ENCODE results near the gene YPEL2. TPM values are rescaled to one million over a fixed set of nuclear protein-coding genes. Genes with fewer than 3 reads are reported as not detected.

Gene YPEL2
- total RNA-seq, 1 experiment from 2014 or later = 0.98 TPM

DNA sequence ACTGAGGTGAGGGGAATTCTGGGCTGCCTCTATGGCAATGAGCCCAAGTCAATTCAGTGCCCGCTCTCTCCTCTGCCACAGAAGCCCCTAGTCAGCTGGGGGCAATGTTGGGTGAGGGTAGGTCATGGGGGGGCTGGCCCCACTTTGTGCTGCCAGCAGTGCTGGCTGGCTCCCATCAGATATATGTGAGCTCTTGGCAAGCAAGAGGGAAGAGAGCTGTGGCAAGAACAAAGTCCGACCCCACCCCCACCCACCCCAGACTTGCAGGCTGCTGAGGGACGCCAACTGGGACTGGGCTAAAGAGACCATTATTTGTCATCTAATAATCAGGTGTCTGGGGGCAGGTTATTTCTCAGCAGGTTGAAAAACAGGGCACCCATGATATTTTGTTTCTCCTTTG lies 89.4 kb downstream of the YPEL2 start:
- no peak overlapping the region for H3K23ac ChIP-seq (ENCODE audit: insufficient read length, low read depth, low read length)
- WGBS (ENCODE audit: extremely low coverage, insufficient read length, low lambda C conversion rate) = no CpG with 5 or more reads among the region's 3 CpGs
- no peaks in the 10 kb centered on the region for H3K79me1 ChIP-seq (ENCODE audit: insufficient read depth, low read depth, low read length, poor library complexity, severe bottlenecking)
- TF ChIP-seq, protein P1, sequence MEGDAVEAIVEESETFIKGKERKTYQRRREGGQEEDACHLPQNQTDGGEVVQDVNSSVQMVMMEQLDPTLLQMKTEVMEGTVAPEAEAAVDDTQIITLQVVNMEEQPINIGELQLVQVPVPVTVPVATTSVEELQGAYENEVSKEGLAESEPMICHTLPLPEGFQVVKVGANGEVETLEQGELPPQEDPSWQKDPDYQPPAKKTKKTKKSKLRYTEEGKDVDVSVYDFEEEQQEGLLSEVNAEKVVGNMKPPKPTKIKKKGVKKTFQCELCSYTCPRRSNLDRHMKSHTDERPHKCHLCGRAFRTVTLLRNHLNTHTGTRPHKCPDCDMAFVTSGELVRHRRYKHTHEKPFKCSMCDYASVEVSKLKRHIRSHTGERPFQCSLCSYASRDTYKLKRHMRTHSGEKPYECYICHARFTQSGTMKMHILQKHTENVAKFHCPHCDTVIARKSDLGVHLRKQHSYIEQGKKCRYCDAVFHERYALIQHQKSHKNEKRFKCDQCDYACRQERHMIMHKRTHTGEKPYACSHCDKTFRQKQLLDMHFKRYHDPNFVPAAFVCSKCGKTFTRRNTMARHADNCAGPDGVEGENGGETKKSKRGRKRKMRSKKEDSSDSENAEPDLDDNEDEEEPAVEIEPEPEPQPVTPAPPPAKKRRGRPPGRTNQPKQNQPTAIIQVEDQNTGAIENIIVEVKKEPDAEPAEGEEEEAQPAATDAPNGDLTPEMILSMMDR (conservative IDR thresholded peaks at IDR 0.05) = no peak
- no peaks in the 10 kb centered on the region; the same call in 1 of the 2 replicates for H3K4me1 ChIP-seq (ENCODE audit: insufficient read depth, low read length)
- H2BK5ac ChIP-seq (ENCODE audit: insufficient read length, low read length) = no peak overlapping the region
- H4K8ac ChIP-seq (replicated peaks; ENCODE audit: insufficient read length, low read depth, low read length) = no peak overlapping the region
- no peaks in the 10 kb centered on the region for H3K27me3 ChIP-seq (ENCODE audit: insufficient read depth, low read length)
- no peaks in the 10 kb centered on the region for H3K36me3 Mint-ChIP-seq (ENCODE audit: insufficient read depth in 1 of 3, low read depth in 3 of 3)
- H3K4me2 ChIP-seq (ENCODE audit: insufficient read depth, insufficient read length, low read length) = no peak overlapping the region
- peaks cover 0 to 4% of the 10 kb centered on the region in 2 experiments; a peak in 2 of 5 replicates for H3K9me3 Mint-ChIP-seq
- no peaks in the 10 kb centered on the region for H3K9me3 ChIP-seq (ENCODE audit: control insufficient read depth, low read depth, low read length)
- no peak overlapping the region for H2AK5ac ChIP-seq (ENCODE audit: insufficient read length, low read length)
- no peak overlapping the region for H3K14ac ChIP-seq (ENCODE audit: insufficient read depth, low read length)
- peaks cover 11 to 13% of the 10 kb centered on the region in 2 experiments; a peak in 1 of 4 replicates for H3K4me1 Mint-ChIP-seq
- DNase-seq = no peak
- no peak overlapping the region for H4K91ac ChIP-seq (ENCODE audit: insufficient read length, low read depth, low read length)
- no peak overlapping the region for H3K4ac ChIP-seq (ENCODE audit: low read depth, low read length)
- H3K23me2 ChIP-seq (ENCODE audit: insufficient read length, low read depth, low read length, poor library complexity, severe bottlenecking) = no peaks in the 10 kb centered on the region
- no peak overlapping the region for H2BK120ac ChIP-seq (ENCODE audit: low read depth, low read length, poor library complexity, severe bottlenecking)
- H3K18ac ChIP-seq (ENCODE audit: insufficient read length, low read depth, low read length) = no peak overlapping the region
- peaks cover 7% of the 10 kb centered on the region; the same call in 1 of the 2 replicates for H3K27me3 Mint-ChIP-seq (ENCODE audit: low read depth)
- no peak overlapping the region for H3K27ac Mint-ChIP-seq
- H2BK20ac ChIP-seq (ENCODE audit: low read depth, low read length, poor library complexity, severe bottlenecking) = no peak overlapping the region
- no peaks in the 10 kb centered on the region for H3K79me2 ChIP-seq (ENCODE audit: insufficient read depth, low read length)
- no peak overlapping the region for H2BK12ac ChIP-seq (ENCODE audit: insufficient read length, low read depth, low read length)
- no peak overlapping the region for H4K5ac ChIP-seq (ENCODE audit: insufficient read length, low read depth, low read length)
- H3K4me3 Mint-ChIP-seq = no peak overlapping the region
- no peak overlapping the region for H3K27ac ChIP-seq (ENCODE audit: insufficient read length, low read depth, low read length)
- H2AFZ ChIP-seq (ENCODE audit: low read length) = no peak overlapping the region
- H3K56ac ChIP-seq (ENCODE audit: insufficient read length, low read depth, low read length) = no peak overlapping the region
- H3K9ac ChIP-seq (ENCODE audit: extremely low read depth, insufficient read length, low read length) = no peak overlapping the region
- H3T11ph ChIP-seq (ENCODE audit: low read length) = no peak overlapping the region
- no peaks in the 10 kb centered on the region for H4K20me1 ChIP-seq (ENCODE audit: control insufficient read depth, insufficient read depth, insufficient read length)
- no peak overlapping the region for H2BK15ac ChIP-seq (ENCODE audit: low read depth, low read length)
